Stomach (tissue), 4 donors: ENCODE measurements around the gene MCHR2.

ENCODE experiments used
- CTCF ChIP-seq, 7 experiments: fragments of 450-650 bp in 4 of 7; fragments of 200-600 bp in 3 of 7; sonication (generic) in 3 of 7; IDR thresholded peaks; one replicate each; pipeline ENCODE4 v1.5.1; 2016 to 2019; ENCODE audit warnings: antibody characterized with exemption in 7 of 7, control low read depth in 2 of 7, mild to moderate bottlenecking in 1 of 7
- EP300 ChIP-seq: sonication (generic); formaldehyde crosslinking; IDR thresholded peaks from one replicate; pipeline ENCODE4 v1.6.1; 2017; ENCODE audit warnings: antibody characterized with exemption

DNA sequence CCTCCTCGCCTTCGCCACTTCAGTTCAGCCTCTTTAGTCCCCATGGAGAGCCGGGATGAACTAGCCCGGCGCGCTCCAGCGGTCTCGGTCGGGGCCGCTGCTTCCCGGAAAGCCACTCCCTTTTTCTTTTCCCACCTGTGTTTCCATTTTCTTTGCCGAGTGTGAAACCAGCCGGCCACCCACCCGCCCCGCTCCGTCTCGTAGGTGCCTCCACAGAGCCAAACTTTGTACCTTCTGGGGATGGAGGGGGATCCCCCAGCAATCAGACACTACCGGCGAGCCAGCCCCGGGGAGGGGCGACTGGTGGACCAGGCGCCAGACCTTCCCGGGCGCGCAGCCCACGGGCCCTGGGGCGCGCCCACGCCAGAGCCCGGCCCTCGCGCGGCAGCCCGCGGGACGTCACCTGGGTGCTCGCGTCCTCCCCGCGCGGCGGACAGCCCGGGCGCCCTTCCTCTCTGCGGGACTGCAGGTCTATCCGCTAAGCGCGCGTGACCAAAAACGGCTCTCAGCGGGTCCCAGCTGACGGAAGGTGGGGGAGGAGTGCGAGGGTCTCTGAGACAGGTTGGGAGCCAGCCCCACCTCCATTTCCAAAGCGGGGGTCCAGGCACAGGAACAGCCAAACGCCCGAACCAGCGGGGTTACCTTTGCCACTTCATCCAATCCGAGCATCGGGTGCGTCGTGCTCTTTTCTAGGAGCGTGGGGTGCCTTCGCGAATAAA, at the start of gene MCHR2:
- TF ChIP-seq CTCF (IDR thresholded peaks at IDR 0.05), result no peak
- TF ChIP-seq EP300, result no peak
